CD4-positive, alpha-beta T cell (primary cell): ENCODE results near the gene ROPN1L. TPM values are rescaled to one million over a fixed set of nuclear protein-coding genes. Genes with fewer than 3 reads are reported as not detected.

Source experiments
- ATAC-seq: fragments of 200-7000 bp; cut with Tn5 transposase; one replicate; pipeline ENCODE4 v1.10.0; 2022; ENCODE audit warnings: mild to moderate bottlenecking; ENCODE audit not compliant: poor library complexity
- CTCF ChIA-PET: fragments of 350-600 bp; sonication (Branson Sonifier 250); formaldehyde crosslinking; loops from one replicate; lab custom pipeline; 2021; ENCODE audit warnings: antibody characterized with exemption, inconsistent platforms; lab: Charles Lee
- POLR2A ChIA-PET: fragments of 350-600 bp; sonication (Branson Sonifier 250); formaldehyde crosslinking; loops from one replicate; lab custom pipeline; 2021; ENCODE audit warnings: antibody characterized with exemption, inconsistent platforms; lab: Charles Lee
- DNase-seq, 14 experiments: peaks; one replicate each; pipeline ENCODE4 v3.0.0-alpha.2; 2013 to 2020; ENCODE audit warnings: mixed read lengths in 2 of 14
- H3K27ac ChIP-seq, 2 donors: one replicate each; pipeline versions ENCODE4 v1.5.1 to v1.7.0; 2013; ENCODE audit warnings: low read length in 2 of 2, low read depth in 1 of 2, mild to moderate bottlenecking in 1 of 2
- H3K27me3 ChIP-seq, 2 experiments: 1 replicate in 1 of 2; 2 replicates in 1 of 2; pipeline versions ENCODE4 v1.6.1 to v1.7.0; 2013; ENCODE audit warnings: low read length in 2 of 2, control low read depth in 1 of 2, mild to moderate bottlenecking in 1 of 2, moderate library complexity in 1 of 2; ENCODE audit not compliant: insufficient read depth in 2 of 2, control insufficient read depth in 1 of 2
- H3K36me3 ChIP-seq: one replicate; pipeline ENCODE4 v1.6.1; 2013; ENCODE audit warnings: low read length, control low read depth; ENCODE audit not compliant: insufficient read depth
- H3K4me1 ChIP-seq: one replicate; pipeline ENCODE4 v1.6.1; 2013; ENCODE audit warnings: low read length, control low read depth; ENCODE audit not compliant: insufficient read depth
- H3K4me3 ChIP-seq: one replicate; pipeline ENCODE4 v1.5.1; 2013; ENCODE audit warnings: mild to moderate bottlenecking, low read length, moderate library complexity
- H3K9me3 ChIP-seq, 2 experiments: 1 replicate in 1 of 2; 2 replicates in 1 of 2; pipeline versions ENCODE4 v1.6.1 to v1.7.0; 2013; ENCODE audit warnings: low read length in 2 of 2, mild to moderate bottlenecking in 2 of 2, control low read depth in 1 of 2, moderate library complexity in 1 of 2; ENCODE audit not compliant: control insufficient read depth in 1 of 2, insufficient read depth in 1 of 2
- H3K27ac Mint-ChIP-seq: one replicate; pipeline ENCODE4 v1.8.0; 2020; ENCODE audit warnings: mixed read lengths
- H3K27me3 Mint-ChIP-seq: one replicate; pipeline ENCODE4 v1.8.0; 2021; ENCODE audit warnings: mixed read lengths
- H3K36me3 Mint-ChIP-seq: one replicate; pipeline ENCODE4 v1.8.0; 2021; ENCODE audit warnings: low read depth, mixed read lengths
- H3K4me1 Mint-ChIP-seq: one replicate; pipeline ENCODE4 v1.8.0; 2021; ENCODE audit warnings: low read depth, mixed read lengths
- H3K4me3 Mint-ChIP-seq: one replicate; pipeline ENCODE4 v1.8.0; 2020; ENCODE audit warnings: mild to moderate bottlenecking, mixed read lengths
- H3K9me3 Mint-ChIP-seq: one replicate; pipeline ENCODE4 v1.8.0; 2020; ENCODE audit warnings: mixed read lengths
- intact Hi-C, 2 experiments: fragments of 100-400 bp; cut with DNase I in 1 of 2; cut with micrococcal nuclease in 1 of 2; formaldehyde crosslinking; loops; one replicate each; pipeline versions ENCODE4 v1.15.1 to v1.9.0; 2023 to 2025; cut with DNase I, micrococcal nuclease
- total RNA-seq, 174 experiments: library from RNA in 2 of 174; stranded (reverse) in 2 of 174; gene quantifications; one replicate each; pipeline ENCODE4 v1.2.3 and lab custom pipeline; 2021 to 2026
- TF ChIP-seq, protein P1 (sequence below): fragments of 200-600 bp; IDR thresholded peaks from one replicate; pipeline ENCODE4 v1.8.0; 2022; ENCODE audit warnings: antibody characterized with exemption, mild to moderate bottlenecking

ROPN1L gene
- total RNA-seq, 2 experiments from 2014 or later: 0.42 to 0.58 TPM

DNA sequence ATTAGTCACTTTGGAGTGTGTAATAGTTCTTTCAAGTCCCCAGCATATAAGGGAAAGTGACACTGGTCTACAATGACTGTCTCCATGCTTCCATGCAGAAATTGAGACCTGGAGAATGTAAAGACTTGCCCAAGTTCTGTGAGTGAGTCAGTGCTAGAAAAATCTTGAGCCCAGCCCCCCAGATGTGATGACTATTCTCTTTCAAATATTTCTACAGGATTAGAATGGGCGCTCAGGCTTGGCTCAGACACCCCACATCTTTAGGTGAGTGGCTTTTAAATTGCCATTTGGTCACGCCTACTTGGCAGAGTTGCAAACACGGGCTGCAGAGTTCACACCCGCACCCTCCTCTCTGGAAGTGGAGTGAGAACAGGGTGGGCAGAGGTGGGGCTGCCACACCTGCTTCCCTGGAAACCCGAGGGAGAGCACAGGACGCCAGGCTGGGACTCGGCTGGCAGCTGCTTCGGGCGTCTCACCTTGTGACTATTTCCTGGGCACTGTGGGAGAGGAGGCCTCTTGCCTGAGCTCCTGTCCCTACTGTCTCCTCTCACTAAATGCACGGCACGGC is 37.6 kb downstream of the ROPN1L start:
- Mint-ChIP-seq H3K4me3 (no peak overlapping the region), H3K27ac (no peak overlapping the region), H3K27me3 (no peaks in the 10 kb centered on the region), H3K9me3 (peaks cover 5% of the 10 kb centered on the region), H3K36me3 (no peaks in the 10 kb centered on the region), H3K4me1 (no peaks in the 10 kb centered on the region)
- POLR2A ChIA-PET: no interaction called here
- H3K27ac ChIP-seq: no peak overlapping the region
- no peaks in the 10 kb centered on the region for H3K27me3 ChIP-seq
- ATAC-seq (no peak), DNase-seq (no peak)
- TF ChIP-seq, protein P1, sequence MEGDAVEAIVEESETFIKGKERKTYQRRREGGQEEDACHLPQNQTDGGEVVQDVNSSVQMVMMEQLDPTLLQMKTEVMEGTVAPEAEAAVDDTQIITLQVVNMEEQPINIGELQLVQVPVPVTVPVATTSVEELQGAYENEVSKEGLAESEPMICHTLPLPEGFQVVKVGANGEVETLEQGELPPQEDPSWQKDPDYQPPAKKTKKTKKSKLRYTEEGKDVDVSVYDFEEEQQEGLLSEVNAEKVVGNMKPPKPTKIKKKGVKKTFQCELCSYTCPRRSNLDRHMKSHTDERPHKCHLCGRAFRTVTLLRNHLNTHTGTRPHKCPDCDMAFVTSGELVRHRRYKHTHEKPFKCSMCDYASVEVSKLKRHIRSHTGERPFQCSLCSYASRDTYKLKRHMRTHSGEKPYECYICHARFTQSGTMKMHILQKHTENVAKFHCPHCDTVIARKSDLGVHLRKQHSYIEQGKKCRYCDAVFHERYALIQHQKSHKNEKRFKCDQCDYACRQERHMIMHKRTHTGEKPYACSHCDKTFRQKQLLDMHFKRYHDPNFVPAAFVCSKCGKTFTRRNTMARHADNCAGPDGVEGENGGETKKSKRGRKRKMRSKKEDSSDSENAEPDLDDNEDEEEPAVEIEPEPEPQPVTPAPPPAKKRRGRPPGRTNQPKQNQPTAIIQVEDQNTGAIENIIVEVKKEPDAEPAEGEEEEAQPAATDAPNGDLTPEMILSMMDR: no peak
- H3K4me1 ChIP-seq: no peaks in the 10 kb centered on the region
- intact Hi-C loops: no loop called here
- no peaks in the 10 kb centered on the region for H3K36me3 ChIP-seq
- no peak overlapping the region for H3K4me3 ChIP-seq
- CTCF ChIA-PET: no interaction called here
- peaks cover 0 to 10% of the 10 kb centered on the region in 2 experiments for H3K9me3 ChIP-seq

GRCh38 chr5:10480237-10480985 is 38.7 kb downstream of the ROPN1L start:
- Histone ChIP-seq H3K4me3 (no peak overlapping the region), H3K27me3 (no peaks in the 10 kb centered on the region), H3K4me1 (no peaks in the 10 kb centered on the region), H3K36me3 (no peaks in the 10 kb centered on the region), H3K9me3 (peaks cover 0 to 5% of the 10 kb centered on the region in 2 experiments), H3K27ac (no peak overlapping the region)
- no peak overlapping the region for H3K4me3 Mint-ChIP-seq
- no peak for ATAC-seq
- peaks cover 3% of the 10 kb centered on the region for H3K9me3 Mint-ChIP-seq
- no peaks in the 10 kb centered on the region for H3K36me3 Mint-ChIP-seq
- H3K27me3 Mint-ChIP-seq: no peaks in the 10 kb centered on the region
- H3K4me1 Mint-ChIP-seq: no peaks in the 10 kb centered on the region
- no peak overlapping the region for H3K27ac Mint-ChIP-seq
- DNase-seq: no peak
- intact Hi-C loops: no loop called here
- POLR2A ChIA-PET: no interaction called here
- CTCF ChIA-PET: no interaction called here
- TF ChIP-seq, protein P1: no peak

GRCh38 chr5:10481241-10481935 is 39.7 kb downstream of the ROPN1L start:
- DNase-seq: no peak
- TF ChIP-seq, protein P1: no peak
- H3K27me3 Mint-ChIP-seq: no peaks in the 10 kb centered on the region
- ChIA-PET POLR2A (no interaction called here), CTCF (no interaction called here)
- ATAC-seq: no peak
- Histone ChIP-seq H3K27me3 (no peaks in the 10 kb centered on the region), H3K36me3 (no peaks in the 10 kb centered on the region), H3K27ac (no peak overlapping the region), H3K9me3 (no peaks in the 10 kb centered on the region), H3K4me3 (no peak overlapping the region), H3K4me1 (no peaks in the 10 kb centered on the region)
- H3K4me1 Mint-ChIP-seq: no peaks in the 10 kb centered on the region
- intact Hi-C loops: no loop called here
- H3K9me3 Mint-ChIP-seq: no peaks in the 10 kb centered on the region
- H3K4me3 Mint-ChIP-seq: no peak overlapping the region
- no peaks in the 10 kb centered on the region for H3K36me3 Mint-ChIP-seq
- no peak overlapping the region for H3K27ac Mint-ChIP-seq
